ENCODE results near the gene ELFN2.
"Not testable (repeated sequence)": the region's sequence is repeated elsewhere in the genome, so short reads cannot be mapped to it uniquely, and the experiment has no call there.

ELFN2 gene

GRCh38 chr22:37337204-37337943 is 89.9 kb downstream of the ELFN2 start:
- DNase-seq (ENCODE audit: low read depth in 3 of 3, low spot score in 1 of 3): no peak

DNA sequence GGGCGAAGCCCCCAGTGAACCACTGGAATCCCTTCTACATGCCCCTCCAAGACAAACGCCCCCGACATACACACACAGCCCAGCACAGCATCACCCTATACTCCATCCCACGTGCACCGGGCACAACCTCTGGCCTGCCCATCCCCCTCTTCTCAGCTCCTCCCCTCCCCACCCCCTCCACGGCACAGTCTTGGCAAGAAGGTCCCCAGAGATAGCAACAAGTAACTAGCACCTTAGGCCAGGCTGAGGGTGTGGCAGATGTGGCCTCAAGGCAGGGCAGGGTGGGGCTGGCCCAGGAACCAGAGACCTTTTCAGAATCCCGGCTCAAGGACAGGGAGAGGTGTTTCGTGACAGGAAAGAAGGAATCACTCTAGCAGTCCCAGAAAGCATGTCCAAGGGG is 90.7 kb downstream of the ELFN2 start:
- DNase-seq (ENCODE audit: low read depth in 3 of 3, low spot score in 1 of 3): no peak

GRCh38 chr22:37335806-37336199 is 91.5 kb downstream of the ELFN2 start:
- DNase-seq (ENCODE audit: low read depth in 3 of 3, low spot score in 1 of 3): no peak

- DNase-seq (ENCODE audit: low read depth in 3 of 3, low spot score in 1 of 3): no peak
Measured at GRCh38 chr22:37334859-37335805, 92.1 kb downstream of the ELFN2 start.

- no peak for DNase-seq (ENCODE audit: low read depth in 3 of 3, low spot score in 1 of 3)
Measured at GRCh38 chr22:37334461-37334858, 92.8 kb downstream of the ELFN2 start.

GRCh38 chr22:37333724-37334460 is 93.4 kb downstream of the ELFN2 start:
- no peak for DNase-seq (ENCODE audit: low read depth in 3 of 3, low spot score in 1 of 3)

DNA sequence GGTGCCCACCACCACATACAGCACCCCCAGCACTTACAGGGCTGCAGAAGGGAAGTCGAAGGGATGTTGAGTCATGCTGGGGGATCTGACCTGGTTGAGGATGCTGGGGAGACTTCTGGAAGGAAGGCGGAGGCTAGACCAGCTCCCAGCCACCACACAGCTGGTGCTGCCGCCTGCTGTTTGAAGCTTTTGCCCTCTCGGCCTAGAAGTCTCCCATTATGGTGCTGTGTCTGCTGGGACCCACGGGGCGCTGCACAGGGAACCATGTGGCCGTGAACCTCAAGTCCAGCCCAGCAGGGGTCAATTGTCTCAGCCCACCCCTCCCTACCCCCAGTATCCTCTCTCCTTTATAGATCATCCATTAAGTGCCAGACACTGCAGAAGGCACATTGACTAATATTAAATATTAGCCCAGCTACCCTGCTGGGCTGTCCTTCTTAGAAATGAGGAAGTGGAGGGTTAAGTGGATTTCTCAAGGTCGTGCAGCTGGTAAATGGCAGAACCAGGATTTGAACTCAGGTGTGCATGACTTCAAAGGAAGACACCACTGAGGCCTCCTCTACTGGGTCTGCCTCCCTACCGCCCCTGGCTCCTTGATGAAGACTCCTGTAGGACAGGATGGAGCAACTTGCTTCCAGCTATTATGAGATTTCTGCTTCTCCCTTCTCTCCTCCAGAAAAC is 95.3 kb downstream of the ELFN2 start:
- no peak for DNase-seq (ENCODE audit: low read depth in 3 of 3, low spot score in 1 of 3)

GRCh38 chr22:37331034-37331428 is 96.2 kb downstream of the ELFN2 start:
- DNase-seq (ENCODE audit: low read depth in 3 of 3, low spot score in 1 of 3): no peak

- no peak for DNase-seq (ENCODE audit: low read depth in 3 of 3, low spot score in 1 of 3)
Measured at GRCh38 chr22:37330200-37331033, 96.9 kb downstream of the ELFN2 start.

DNA sequence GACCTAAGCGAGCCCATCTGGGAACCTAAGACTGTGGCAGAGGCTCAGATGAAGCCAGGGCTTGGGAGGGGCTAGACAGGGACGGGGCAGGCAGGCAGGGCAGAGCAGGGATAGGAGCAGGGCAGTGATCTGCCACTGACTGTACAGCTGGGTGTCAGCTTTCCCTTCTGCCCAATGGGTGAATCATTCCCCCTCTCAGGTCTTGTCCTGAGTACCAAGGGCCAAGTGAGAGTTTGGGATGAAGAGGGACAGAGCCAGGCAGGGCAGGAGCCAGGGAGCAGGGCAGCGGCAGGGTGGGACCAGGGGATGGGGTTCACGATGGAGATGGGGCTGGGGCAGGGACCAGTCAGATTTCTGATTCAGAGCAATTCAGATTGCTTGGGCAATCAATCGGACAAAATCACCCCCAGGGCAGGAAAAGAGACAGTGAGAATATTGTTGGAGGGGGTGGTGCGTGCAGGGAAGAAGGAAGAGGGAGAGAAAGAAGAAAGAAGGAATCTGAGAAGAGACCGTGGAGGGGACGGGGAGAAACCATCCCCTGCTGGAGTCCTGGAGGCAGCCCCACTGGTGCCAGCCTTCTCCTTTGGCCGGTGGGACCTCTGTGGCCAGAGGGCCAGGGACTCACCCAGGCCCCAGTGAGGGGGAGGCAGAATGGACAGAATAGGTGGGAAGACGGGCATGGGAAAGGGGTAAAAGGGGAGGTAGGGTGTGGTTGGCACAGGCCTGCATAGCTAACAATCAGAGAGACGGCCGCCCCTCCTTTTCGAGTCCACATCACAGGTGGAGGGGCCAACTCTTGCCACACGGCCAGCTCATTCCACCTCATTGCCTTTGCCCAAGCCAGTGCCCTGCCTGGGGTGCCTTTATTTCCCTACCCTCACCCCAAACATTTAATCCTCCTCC is 97.8 kb downstream of the ELFN2 start:
- DNase-seq (ENCODE audit: low read depth in 3 of 3, low spot score in 1 of 3): no peak

GRCh38 chr22:37328538-37329237 is 98.6 kb downstream of the ELFN2 start:
- not testable (repeated sequence) for DNase-seq (ENCODE audit: low read depth in 3 of 3, low spot score in 1 of 3)

GRCh38 chr22:37328017-37328416 is 99.3 kb downstream of the ELFN2 start:
- no peak for DNase-seq (ENCODE audit: low read depth in 3 of 3, low spot score in 1 of 3)

- no peak for DNase-seq (ENCODE audit: low read depth in 3 of 3, low spot score in 1 of 3)
Measured at GRCh38 chr22:37326726-37327125, 100.6 kb downstream of the ELFN2 start.

DNA sequence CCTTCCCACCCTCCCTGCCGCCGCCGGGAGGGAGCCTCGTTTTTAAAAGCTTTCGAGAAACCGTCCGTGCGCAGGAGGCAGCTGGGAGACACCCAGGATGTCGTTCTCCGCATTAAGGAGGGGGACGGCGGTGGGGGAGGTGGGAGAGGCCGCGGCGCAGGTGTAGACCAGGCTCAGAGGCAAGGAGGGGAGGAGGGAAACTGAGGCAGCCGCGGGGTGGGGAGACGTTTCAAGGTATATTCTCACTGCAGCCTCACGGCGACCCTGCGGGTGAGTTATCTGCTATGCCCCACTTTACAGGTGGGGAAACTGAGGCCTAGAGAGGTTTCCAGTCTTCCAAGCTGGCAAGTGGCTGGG is 102.3 kb downstream of the ELFN2 start:
- DNase-seq (ENCODE audit: low read depth in 3 of 3, low spot score in 1 of 3): no peak

GRCh38 chr22:37324340-37325038 is 102.8 kb downstream of the ELFN2 start:
- DNase-seq (ENCODE audit: low read depth in 3 of 3, low spot score in 1 of 3): no peak

GRCh38 chr22:37320726-37321677 is 106.3 kb downstream of the ELFN2 start:
- DNase-seq (ENCODE audit: low read depth in 3 of 3, low spot score in 1 of 3): no peak

- no peak for DNase-seq (ENCODE audit: low read depth in 3 of 3, low spot score in 1 of 3)
Measured at GRCh38 chr22:37319469-37319868, 107.8 kb downstream of the ELFN2 start.
